HepG2 (cell line): ENCODE measurements around the gene GPR61. TPM values are rescaled to one million over a fixed set of nuclear protein-coding genes. Genes with fewer than 3 reads are reported as not detected.
A peak's percentile ranks its signal among the peaks of the same experiment; 100 is the strongest.

Experiments used
- BORCS8-MEF2B ChIP-seq: sonication (generic); formaldehyde crosslinking; IDR thresholded peaks from 2 replicates; pipeline ENCODE4 v1.8.0; 2022; ENCODE audit warnings: mild to moderate bottlenecking, missing genetic modification reagents
- HOXA9 ChIP-seq: sonication (generic); formaldehyde crosslinking; IDR thresholded peaks from 2 replicates; pipeline ENCODE4 v1.8.1; 2022; ENCODE audit warnings: missing genetic modification reagents, mild to moderate bottlenecking, moderate library complexity, borderline replicate concordance
- ISL2 ChIP-seq: sonication (generic); formaldehyde crosslinking; IDR thresholded peaks from 2 replicates; pipeline ENCODE4 v1.5.0; 2020; ENCODE audit warnings: missing genetic modification reagents
- PAXIP1 ChIP-seq: sonication (generic); formaldehyde crosslinking; conservative IDR thresholded peaks from 2 replicates; pipeline ENCODE4 v1.4.0; 2020; ENCODE audit warnings: mild to moderate bottlenecking, missing genetic modification reagents, moderate library complexity
- TBX2 ChIP-seq: sonication (generic); formaldehyde crosslinking; IDR thresholded peaks from 2 replicates; pipeline ENCODE4 v1.5.0; 2020; ENCODE audit warnings: missing genetic modification reagents, mild to moderate bottlenecking, borderline replicate concordance
- YY1 ChIP-seq: IDR thresholded peaks from 2 replicates; pipeline ENCODE4 v1.6.1; 2011; ENCODE audit warnings: low read length, low read depth, moderate library complexity, mild to moderate bottlenecking; ENCODE audit not compliant: insufficient read depth, insufficient replicate concordance
- ZBTB25 ChIP-seq: IDR thresholded peaks from 2 replicates; pipeline ENCODE4 v1.6.1; 2018; ENCODE audit warnings: missing genetic modification reagents
- ZBTB40 ChIP-seq, 2 experiments: fragments of 450-650 bp in 1 of 2; sonication (generic) in 1 of 2; formaldehyde crosslinking in 1 of 2; IDR thresholded peaks; 2 replicates each; pipeline versions ENCODE4 v1.6.1 to v1.8.0; 2016 to 2022; ENCODE audit warnings: antibody characterized with exemption in 1 of 2, mild to moderate bottlenecking in 1 of 2, missing genetic modification reagents in 1 of 2
- ZNF292 ChIP-seq: sonication (generic); formaldehyde crosslinking; IDR thresholded peaks from 2 replicates; pipeline ENCODE4 v1.8.1; 2022; ENCODE audit warnings: mild to moderate bottlenecking, low read depth, missing genetic modification reagents, borderline replicate concordance
- ZNF552 ChIP-seq: sonication (generic); formaldehyde crosslinking; IDR thresholded peaks from 2 replicates; pipeline ENCODE4 v1.9.0; 2022; ENCODE audit warnings: missing genetic modification reagents, mild to moderate bottlenecking, borderline replicate concordance
- ZNF563 ChIP-seq: sonication (generic); formaldehyde crosslinking; IDR thresholded peaks from 2 replicates; pipeline ENCODE4 v1.8.0; 2022; ENCODE audit warnings: mild to moderate bottlenecking, moderate library complexity, missing genetic modification reagents
- ZNF747 ChIP-seq: sonication (generic); formaldehyde crosslinking; IDR thresholded peaks from 2 replicates; pipeline ENCODE4 v1.8.1; 2023; ENCODE audit warnings: missing genetic modification reagents, mild to moderate bottlenecking, borderline replicate concordance
- polyA plus RNA-seq, 8 experiments: library from polyadenylated mRNA; depleted of rRNA in 3 of 8; stranded (reverse) in 7 of 8; unstranded in 1 of 8; fragments of >200 nt; fragmentation: Illumina TruSeq in 4 of 8; extraction: Trizol in 4 of 8; gene quantifications; 2 replicates each; pipeline versions ENCODE4 v1.2.1 to v1.2.3, GENCODE V29; 2011 to 2016; ENCODE audit warnings: low read depth in 4 of 8, missing spikeins in 1 of 8, mixed read lengths in 1 of 8; ENCODE audit not compliant: insufficient read depth in 1 of 8
- total RNA-seq, 5 experiments: library from RNA; depleted of rRNA; stranded (reverse); fragments of >200 nt; fragmentation: Illumina TruSeq; extraction: Trizol; gene quantifications; 2 replicates each; pipeline ENCODE4 v1.2.3, GENCODE V29; 2016; ENCODE audit warnings: low read depth in 1 of 5

The GPR61 gene
- total and polyA plus RNA-seq, 2 of the 13 experiments (the other 11 are each of a cell fraction or from before 2014, with no cell fraction given): not detected

GRCh38 chr1:109493805-109494539, 45.7 kb upstream of the GPR61 start, which contains the start of gene CYB561D1 (continued):
- 0 out of 2 replicates have a peak, but pooled peaks have one; percentile 53 for TF ChIP-seq HOXA9 (CRISPR knock-in tag)
- TF ChIP-seq ZNF292 (CRISPR knock-in tag): peak; percentile 33; the same call in 1 of the 2 replicates
- TF ChIP-seq ZBTB40 (IDR thresholded peaks at IDR 0.05): no peak
- peak; percentile 88 for TF ChIP-seq ZBTB40 (CRISPR knock-in tag; IDR thresholded peaks at IDR 0.05)
- peak; percentile 45; the same call in 1 of the 2 replicates for TF ChIP-seq ZBTB25
- peak; percentile 73 for TF ChIP-seq YY1
- peak; percentile 78; the same call in 1 of the 2 replicates for TF ChIP-seq ZNF563 (CRISPR knock-in tag)
- peak; percentile 73; the same call in 1 of the 2 replicates for TF ChIP-seq ZNF747
- peak; percentile 52 for TF ChIP-seq BORCS8-MEF2B (CRISPR knock-in tag)
- TF ChIP-seq PAXIP1 (CRISPR knock-in tag): peak; percentile 51; the same call in 1 of the 2 replicates
- TF ChIP-seq TBX2 (CRISPR knock-in tag): peak; percentile 63
- peak; percentile 64 for TF ChIP-seq ISL2 (CRISPR knock-in tag)
- peak; percentile 50; the same call in 1 of the 2 replicates for TF ChIP-seq ZNF552 (CRISPR knock-in tag)
